Raji (cell line): Measurements from ENCODE around the gene DTWD2.

Experiments used
- POLR2A ChIP-seq: IDR thresholded peaks from 2 replicates; pipeline ENCODE4 v1.6.1; 2011; ENCODE audit warnings: low read depth, low read length, control low read depth; ENCODE audit not compliant: insufficient read depth

DTWD2 gene

DNA sequence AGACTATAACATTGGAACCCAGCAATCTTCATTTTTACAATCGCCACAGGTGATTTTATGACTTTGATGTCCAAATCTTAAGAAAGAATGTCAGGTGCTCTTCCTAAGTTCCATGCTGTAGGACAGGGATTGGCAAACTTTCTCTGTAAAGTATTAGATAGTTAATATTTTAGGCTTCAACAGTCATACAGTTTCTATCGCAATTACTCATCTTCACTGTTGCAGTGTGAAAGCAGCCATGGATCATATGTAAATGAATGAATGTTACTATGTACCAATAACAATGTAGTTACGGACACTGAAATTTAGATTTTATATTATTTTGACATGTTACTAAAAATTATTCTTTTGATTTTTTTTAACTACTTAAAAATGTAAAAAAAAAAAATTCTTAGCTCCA is 169.7 kb downstream of the DTWD2 start:
- no peak for TF ChIP-seq POLR2A

DNA sequence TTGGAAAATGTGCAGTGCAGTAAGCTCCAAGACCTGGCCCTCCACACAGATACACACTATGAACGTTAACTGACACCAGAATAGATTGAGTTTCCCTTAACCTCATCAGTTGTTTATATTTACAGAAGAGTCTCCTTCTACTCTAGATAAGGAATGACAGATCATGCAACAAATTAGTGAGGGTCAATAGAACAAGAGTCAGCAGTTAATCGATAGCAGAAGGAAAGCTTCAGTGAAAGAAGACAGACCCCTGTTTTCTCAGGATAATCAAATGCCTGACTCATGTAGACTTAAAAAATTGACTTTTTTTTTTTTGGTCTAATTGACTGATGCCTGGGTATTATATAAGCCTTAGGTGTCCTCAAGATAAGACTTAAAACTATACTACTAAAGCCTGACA is 179.9 kb downstream of the DTWD2 start:
- no peak for TF ChIP-seq POLR2A

DNA sequence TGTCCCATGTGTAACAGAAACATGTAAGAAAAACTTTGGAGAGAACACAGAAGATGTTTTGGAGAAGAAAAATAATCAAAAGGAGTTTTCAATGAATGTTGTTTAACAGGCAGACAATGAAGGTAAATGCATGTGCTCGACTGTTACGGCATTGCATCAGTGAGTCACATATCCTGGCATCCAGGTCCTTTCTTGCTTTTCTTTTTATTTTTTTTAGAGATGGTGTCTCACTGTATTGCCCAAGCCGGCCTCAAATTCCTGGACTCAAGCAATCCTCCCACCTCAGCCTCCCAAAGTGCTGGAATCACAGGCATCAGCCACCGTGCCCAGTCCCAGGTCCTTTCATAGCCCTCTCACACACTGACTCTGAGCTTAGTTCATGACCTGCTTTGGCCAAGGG is 181.8 kb downstream of the DTWD2 start:
- no peak for TF ChIP-seq POLR2A

DNA sequence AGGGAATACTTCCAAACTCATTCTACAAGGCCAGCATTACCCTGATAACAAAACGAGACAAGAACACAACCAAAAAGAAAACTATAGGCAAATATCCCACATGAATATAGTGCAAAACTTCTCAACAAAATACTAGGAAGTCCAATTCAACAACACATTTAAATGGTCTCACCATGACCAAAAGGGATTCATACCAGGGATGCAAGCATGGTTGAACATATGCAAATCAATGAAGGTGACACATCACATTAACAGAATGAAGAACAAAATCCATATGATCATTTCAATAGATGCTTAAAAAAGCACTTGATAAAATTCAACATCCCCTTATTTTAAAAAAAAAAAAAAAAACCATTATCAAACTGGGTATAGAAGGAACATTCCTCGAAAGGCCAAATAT is 186.0 kb downstream of the DTWD2 start:
- no peak for TF ChIP-seq POLR2A

DNA sequence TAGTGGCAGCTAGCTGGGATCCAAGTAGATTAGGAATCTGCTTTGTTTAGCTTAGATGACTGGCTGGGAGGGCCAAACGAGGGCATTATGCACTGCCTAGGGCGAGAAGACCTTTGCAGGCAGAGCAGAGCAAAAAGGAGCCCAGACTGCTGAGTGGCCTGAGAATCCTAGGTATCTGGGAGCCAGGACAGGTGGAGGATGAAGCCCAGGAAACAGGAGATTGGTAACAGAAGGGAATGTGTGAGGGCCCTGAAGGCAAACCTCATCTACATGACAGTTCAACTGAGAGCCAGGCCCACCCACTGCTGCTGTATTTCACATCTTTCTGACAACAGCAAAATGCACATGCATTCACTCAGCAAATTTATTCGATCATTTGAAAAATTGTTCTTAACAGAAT is 192.3 kb downstream of the DTWD2 start:
- TF ChIP-seq POLR2A, result no peak

DNA sequence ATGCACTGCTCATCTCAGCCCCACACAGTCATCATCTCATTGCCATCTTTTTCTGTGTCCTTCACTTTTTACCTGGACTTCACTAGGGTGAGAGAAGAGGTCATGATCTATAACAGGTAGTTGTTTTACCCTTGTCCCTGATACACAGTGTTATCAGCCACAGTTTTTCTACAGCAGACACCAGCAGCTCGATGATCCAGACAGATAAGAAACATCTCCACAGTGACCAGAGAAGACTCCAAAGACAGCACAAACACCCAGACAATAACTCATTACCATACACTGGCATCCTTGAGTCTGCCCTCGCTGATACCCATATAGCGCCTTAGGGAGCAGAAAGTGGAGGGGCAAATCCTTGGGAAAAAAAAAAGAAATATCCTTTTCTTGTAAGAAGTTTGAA is 194.1 kb downstream of the DTWD2 start:
- no peak for TF ChIP-seq POLR2A

DNA sequence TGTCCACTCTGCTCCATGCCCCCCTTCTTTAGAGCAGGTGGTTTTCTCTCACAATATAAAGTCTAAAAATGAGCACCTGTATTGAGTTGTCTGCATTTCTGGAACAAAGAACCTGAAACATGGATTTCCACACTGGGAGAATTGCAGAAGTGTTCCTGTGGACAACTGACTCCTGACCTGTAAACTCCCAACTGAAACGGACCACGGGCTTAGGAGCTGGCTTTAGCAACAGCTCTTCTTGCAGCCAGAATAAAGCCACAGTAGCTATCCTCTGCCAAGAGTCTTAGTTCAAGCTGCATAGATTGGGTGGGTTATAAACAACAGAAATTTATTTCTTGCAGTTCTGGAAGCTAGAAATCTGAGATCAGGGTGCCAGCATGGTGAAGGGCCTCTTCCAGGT is 194.7 kb downstream of the DTWD2 start:
- no peak for TF ChIP-seq POLR2A

DNA sequence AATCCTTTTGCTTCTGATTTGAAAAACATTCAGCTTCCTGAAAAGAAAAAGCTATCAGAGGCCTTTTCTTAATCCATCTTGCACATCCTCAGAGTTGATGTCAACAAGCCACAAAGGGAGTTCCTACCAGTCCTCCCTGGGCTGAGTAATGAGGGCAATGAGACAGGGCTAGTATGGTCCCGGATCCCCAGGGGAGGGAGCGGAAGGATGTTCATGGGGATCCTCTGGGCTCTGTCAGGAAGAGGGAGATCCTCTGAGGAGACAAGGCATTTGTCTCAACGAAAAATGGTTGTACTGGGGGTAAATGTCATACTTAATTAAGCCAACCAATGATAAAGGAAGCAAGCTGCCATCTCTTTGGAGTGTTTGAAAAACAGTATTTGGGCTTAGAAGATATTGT is 195.3 kb downstream of the DTWD2 start:
- no peak for TF ChIP-seq POLR2A

DNA sequence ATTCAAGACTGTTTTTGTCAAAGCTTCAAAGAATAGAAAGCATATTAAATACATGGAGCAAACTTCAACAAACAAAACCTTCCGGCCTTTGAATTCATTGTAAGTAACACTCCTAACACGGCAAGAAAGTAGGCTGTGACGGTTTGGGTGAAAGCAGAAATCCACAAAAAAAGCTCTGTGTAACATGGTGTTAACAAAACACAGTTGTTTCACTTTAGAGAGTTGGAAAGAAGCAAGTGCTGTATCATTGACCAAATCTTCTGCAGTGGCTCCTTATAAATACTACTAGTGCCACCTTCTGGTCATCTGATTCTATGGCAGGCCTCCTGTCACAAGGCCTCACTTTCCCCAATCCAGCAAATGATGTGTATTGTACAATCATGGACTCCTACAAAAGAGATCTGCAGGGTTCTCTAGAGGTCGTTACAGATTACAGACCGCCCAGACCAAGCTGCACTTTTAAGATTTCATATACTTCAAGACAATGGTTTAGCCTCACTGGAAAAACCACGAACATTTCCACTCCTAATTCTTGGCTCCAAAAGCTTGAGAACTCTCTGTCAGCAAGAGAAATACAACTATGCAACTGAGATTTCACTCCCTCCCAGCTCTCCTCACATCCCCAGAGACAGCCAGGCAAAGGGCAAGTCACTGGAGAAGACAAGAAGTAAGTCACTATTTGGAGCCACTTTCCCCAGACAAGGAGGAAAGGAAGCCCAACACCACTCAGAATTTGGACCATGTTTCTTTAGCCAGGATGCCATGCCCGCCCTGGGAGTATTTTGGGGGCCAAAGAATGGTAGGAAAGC is 196.2 kb downstream of the DTWD2 start:
- TF ChIP-seq POLR2A, result no peak

DNA sequence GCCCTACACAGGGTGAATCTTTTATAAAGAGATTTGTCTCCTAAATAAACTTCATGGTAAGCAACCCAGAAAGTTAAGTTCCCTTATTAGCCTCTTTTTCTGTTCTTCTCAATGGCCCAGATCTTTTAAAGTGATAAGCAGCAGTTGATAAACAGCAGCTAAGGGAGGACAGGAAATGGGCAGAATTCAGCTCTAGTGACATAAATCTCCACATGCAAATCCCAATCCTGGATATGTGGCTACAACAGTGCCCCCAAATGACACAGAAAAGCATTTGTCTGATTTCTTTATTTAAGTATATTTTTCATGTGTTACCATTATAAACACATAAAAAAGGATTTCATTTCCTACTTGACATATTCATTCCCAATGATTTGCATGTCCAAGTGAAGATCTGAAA is 199.0 kb downstream of the DTWD2 start:
- TF ChIP-seq POLR2A, result no peak

DNA sequence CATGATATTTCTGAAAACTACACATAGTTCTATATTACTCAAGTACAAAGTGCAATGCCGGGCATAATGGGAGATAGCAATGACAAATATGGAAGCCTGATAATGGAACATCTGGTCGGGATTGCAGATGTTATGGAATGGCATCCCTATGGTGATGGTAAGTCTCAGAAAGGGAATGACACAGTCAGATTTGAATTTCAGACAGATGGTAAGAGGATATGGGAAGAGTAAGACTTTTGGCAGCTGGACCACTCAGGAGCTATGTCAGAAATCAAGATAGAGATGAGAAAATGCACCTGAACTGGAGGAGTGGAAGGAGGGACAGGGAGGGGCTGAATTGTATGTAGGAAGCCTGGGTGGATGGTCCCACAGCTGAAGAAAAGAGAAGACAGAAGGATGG is 200.0 kb downstream of the DTWD2 start:
- TF ChIP-seq POLR2A, result no peak
